ENCODE results near the gene CCL11.
A peak's percentile ranks its signal among the peaks of the same experiment; 100 is the strongest.

The CCL11 gene

GRCh38 chr17:34261568-34262337 is 23.8 kb upstream of the CCL11 start:
- no peak for DNase-seq (ENCODE audit: low read depth in 1 of 2, low spot score in 1 of 2)
- TF ChIP-seq JUND (IDR thresholded peaks at IDR 0.05; ENCODE audit: low read depth) = no peak
- in situ Hi-C loops (cut with HindIII; ENCODE audit: low pct_unique_long_range_greater_than_20kb, low sequenced_read_pairs) = no loop called here

- in situ Hi-C loops (cut with HindIII; ENCODE audit: low pct_unique_long_range_greater_than_20kb, low sequenced_read_pairs) = no loop called here
- TF ChIP-seq JUND (IDR thresholded peaks at IDR 0.05; ENCODE audit: low read depth) = no peak
- DNase-seq (ENCODE audit: low read depth in 1 of 2, low spot score in 1 of 2) = no peak
These were observed 19.8 kb upstream of the CCL11 start for GRCh38 chr17:34265711-34266110.

GRCh38 chr17:34269969-34270368 is 15.6 kb upstream of the CCL11 start, which contains the start of gene CCL7:
Gene CCL7 (plus strand): TSS chr17:34270221. CDS start chr17:34270291, 70 bp downstream.
- DNase-seq (ENCODE audit: low read depth in 1 of 2, low spot score in 1 of 2) = no peak
- in situ Hi-C loops (cut with HindIII; ENCODE audit: low pct_unique_long_range_greater_than_20kb, low sequenced_read_pairs) = no loop called here
- no peak for TF ChIP-seq JUND (IDR thresholded peaks at IDR 0.05; ENCODE audit: low read depth)

GRCh38 chr17:34275881-34276280 is 9.7 kb upstream of the CCL11 start:
- in situ Hi-C loops (cut with HindIII; ENCODE audit: low pct_unique_long_range_greater_than_20kb, low sequenced_read_pairs) = no loop called here
- no peak for DNase-seq (ENCODE audit: low read depth in 1 of 2, low spot score in 1 of 2)
- no peak for TF ChIP-seq JUND (IDR thresholded peaks at IDR 0.05; ENCODE audit: low read depth)

GRCh38 chr17:34276826-34277225 is 8.7 kb upstream of the CCL11 start:
- in situ Hi-C loops (cut with HindIII; ENCODE audit: low pct_unique_long_range_greater_than_20kb, low sequenced_read_pairs) = no loop called here
- no peak for DNase-seq (ENCODE audit: low read depth in 1 of 2, low spot score in 1 of 2)
- TF ChIP-seq JUND (IDR thresholded peaks at IDR 0.05; ENCODE audit: low read depth) = no peak

- in situ Hi-C loops (cut with HindIII; ENCODE audit: low pct_unique_long_range_greater_than_20kb, low sequenced_read_pairs) = no loop called here
- no peak for TF ChIP-seq JUND (IDR thresholded peaks at IDR 0.05; ENCODE audit: low read depth)
These were observed 2.0 kb upstream of the CCL11 start for GRCh38 chr17:34283571-34283970.

GRCh38 chr17:34287875-34288274 is 2.3 kb downstream of the CCL11 start:
- TF ChIP-seq JUND (IDR thresholded peaks at IDR 0.05; ENCODE audit: low read depth) = no peak
- in situ Hi-C loops (cut with HindIII; ENCODE audit: low pct_unique_long_range_greater_than_20kb, low sequenced_read_pairs) = no loop called here
- no peak for DNase-seq (ENCODE audit: low read depth in 1 of 2, low spot score in 1 of 2)

More at GRCh38 chr17:34283571-34283970, 2.0 kb upstream of the CCL11 start:
- DNase-seq (ENCODE audit: low read depth in 1 of 2, low spot score in 1 of 2) = no peak

GRCh38 chr17:34290586-34290985 is 5.0 kb downstream of the CCL11 start:
- in situ Hi-C loops (cut with HindIII; ENCODE audit: low pct_unique_long_range_greater_than_20kb, low sequenced_read_pairs) = no loop called here
- no peak for DNase-seq (ENCODE audit: low read depth in 1 of 2, low spot score in 1 of 2)
- TF ChIP-seq JUND (IDR thresholded peaks at IDR 0.05; ENCODE audit: low read depth) = no peak

- peak; percentile 20 to 23 for DNase-seq (ENCODE audit: low read depth in 1 of 2, low spot score in 1 of 2)
- in situ Hi-C loops (cut with HindIII; ENCODE audit: low pct_unique_long_range_greater_than_20kb, low sequenced_read_pairs) = no loop called here
- TF ChIP-seq JUND (IDR thresholded peaks at IDR 0.05; ENCODE audit: low read depth) = no peak
These were observed 6.3 kb downstream of the CCL11 start for GRCh38 chr17:34291721-34292348.

- no peak for TF ChIP-seq JUND (IDR thresholded peaks at IDR 0.05; ENCODE audit: low read depth)
- no peak for DNase-seq (ENCODE audit: low read depth in 1 of 2, low spot score in 1 of 2)
- in situ Hi-C loops (cut with HindIII; ENCODE audit: low pct_unique_long_range_greater_than_20kb, low sequenced_read_pairs) = no loop called here
These were observed 13.5 kb downstream of the CCL11 start for GRCh38 chr17:34299027-34299426.

GRCh38 chr17:34299956-34300577 is 14.5 kb downstream of the CCL11 start:
- no peak for TF ChIP-seq JUND (IDR thresholded peaks at IDR 0.05; ENCODE audit: low read depth)
- DNase-seq (ENCODE audit: low read depth in 1 of 2, low spot score in 1 of 2) = no peak
- in situ Hi-C loops (cut with HindIII; ENCODE audit: low pct_unique_long_range_greater_than_20kb, low sequenced_read_pairs) = no loop called here

- TF ChIP-seq JUND (IDR thresholded peaks at IDR 0.05; ENCODE audit: low read depth) = no peak
- in situ Hi-C loops (cut with HindIII; ENCODE audit: low pct_unique_long_range_greater_than_20kb, low sequenced_read_pairs) = no loop called here
- DNase-seq (ENCODE audit: low read depth in 1 of 2, low spot score in 1 of 2) = no peak
These were observed 15.3 kb downstream of the CCL11 start for GRCh38 chr17:34300652-34301370.

All from T47D (cell line).